ENCODE results near the gene ARAP3. TPM values are rescaled to one million over a fixed set of nuclear protein-coding genes. Genes with fewer than 3 reads are reported as not detected.

The ARAP3 gene
- polyA plus RNA-seq, 5 donors, result 35.3 to 50.1 (median 42.3) TPM

DNA sequence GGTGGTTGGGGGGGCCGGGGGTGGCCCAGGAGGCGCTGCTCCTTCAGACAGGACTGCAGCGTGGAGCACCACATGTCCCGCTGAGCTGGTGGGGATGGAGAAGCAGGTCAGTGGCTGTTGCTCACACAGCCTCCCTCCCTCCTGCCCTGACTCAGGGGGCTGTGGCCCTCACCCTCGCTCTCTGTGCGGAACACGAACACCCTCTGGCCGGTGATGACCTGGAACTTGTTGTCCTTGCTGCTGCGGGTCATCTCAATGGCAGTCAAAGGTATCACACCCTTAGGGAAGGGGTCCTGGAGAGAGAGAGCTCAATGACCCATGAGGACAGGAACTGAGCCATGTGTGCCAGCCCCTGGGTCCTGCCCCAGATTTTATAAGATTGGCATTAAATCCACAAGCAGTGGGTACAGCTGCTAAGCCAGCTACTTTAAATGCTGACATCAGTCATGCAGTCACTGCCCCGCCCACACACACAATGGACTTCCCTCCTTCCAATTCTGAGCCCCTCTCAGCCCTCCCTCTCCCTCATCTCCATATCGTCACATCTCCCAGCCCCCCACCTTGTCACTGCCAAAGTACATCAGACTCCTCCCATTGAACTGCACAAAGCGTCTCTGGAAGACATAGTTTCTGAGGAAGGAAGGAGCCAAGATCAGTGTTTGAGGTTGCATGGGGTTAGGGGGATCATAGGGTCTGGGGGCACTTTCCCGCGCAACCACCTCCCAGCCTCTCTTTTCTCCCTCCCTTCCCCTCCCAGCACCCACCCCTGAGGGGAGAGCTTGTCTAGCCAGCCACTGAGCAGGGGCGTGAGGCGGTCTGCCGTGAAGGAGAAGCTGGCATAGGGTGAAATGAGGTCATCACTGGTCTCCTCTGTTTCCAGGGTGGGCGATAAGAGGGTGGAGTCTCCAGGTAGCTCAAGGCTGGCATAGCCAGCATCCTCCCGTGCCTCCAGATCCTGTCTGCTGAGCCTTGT lies 8.9 kb downstream of the ARAP3 start:
- no peak for DNase-seq

GRCh38 chr5:141672071-141672840 lies 9.8 kb downstream of the ARAP3 start:
- no peak for DNase-seq

- DNase-seq, result no peak
Observed at GRCh38 chr5:141669520-141669919, 12.5 kb downstream of the ARAP3 start.

- DNase-seq, result no peak
Observed at GRCh38 chr5:141668601-141669265, 13.3 kb downstream of the ARAP3 start.

- no peak for DNase-seq
Observed at GRCh38 chr5:141665995-141666940, 15.8 kb downstream of the ARAP3 start.

DNA sequence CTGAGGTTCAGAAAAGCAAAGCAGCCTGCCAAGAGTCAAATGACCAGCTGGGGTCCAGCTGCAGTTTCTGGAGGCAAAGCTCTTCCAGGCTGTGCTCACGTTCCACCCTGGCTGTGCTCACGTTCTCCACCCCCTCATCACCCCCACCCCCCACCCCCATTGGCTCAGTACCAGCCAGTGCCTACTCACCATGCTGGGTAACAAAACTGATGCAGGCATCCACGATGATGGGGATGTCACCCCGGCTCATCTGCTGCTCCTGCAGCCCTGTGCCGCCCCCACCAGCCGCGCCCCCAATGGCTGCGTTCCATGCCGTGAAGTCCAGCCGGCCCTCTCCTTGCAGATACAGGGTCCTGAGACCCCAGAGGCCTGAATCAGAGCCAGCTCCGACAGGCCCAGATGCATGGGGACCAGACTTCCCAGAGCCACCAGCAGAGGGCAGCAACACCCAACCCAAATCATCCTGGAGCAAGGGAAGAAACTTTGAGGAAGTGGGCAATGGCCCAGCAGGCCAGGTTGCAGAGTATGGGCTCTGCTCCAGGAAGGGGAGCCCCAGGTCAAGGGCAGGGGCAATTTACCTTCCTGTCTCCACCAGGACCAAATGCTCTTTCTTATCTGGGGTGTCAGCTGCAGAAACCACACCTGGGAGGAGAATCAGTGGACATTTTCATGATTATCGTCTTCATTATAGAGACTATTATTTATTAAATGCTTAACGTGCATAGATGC lies 17.1 kb downstream of the ARAP3 start:
- peak; percentile 66 to 71 for DNase-seq

DNA sequence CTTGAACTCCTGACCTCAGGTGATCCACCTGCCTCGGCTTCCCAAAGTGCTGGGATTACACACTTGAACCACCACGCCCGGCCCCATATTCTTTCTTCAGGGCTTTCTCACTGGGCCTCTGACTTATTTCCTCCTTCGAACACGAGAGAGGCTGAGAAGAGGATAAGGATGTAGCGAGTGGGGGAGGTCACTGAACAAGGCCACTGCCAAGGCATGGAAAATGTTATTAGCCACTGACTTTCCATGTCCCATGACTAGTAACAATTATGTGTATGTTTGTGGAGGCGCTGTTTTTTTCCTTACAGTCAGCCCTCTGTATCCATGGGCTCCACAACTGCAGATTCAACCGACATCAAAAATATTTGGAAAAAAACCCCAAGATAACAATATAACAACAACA lies 18.5 kb downstream of the ARAP3 start:
- DNase-seq, result no peak

- no peak for DNase-seq
Observed at GRCh38 chr5:141662028-141662427, 20.0 kb downstream of the ARAP3 start.

DNA sequence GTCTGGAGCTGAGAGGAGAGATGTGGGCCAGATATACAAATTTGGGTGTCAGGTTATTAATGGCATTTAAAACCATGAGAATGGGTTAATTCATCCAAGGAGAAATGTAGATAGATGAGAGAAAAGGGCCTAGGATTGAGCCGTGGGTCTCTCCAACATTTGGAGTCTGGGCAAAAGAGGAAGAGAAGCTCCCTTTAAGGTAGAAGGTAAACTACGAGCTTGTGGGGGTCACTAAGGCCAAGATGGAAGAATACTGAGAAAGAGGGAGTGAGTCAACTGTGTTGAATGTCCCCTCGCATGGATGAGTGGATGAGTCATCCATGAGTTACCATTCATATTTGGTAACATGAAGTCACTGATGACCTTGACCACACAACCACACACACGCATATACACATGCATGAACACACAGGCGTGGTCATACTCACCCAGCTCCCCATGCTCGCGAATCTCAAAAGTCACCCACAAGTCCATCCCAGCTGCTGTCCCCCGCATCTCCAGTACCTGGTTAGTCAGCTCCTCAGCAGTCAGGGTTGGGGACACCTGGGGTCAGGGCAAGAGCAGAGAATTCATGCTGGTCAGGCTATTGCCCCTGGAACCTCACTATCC lies 24.0 kb downstream of the ARAP3 start:
- DNase-seq, result no peak

DNA sequence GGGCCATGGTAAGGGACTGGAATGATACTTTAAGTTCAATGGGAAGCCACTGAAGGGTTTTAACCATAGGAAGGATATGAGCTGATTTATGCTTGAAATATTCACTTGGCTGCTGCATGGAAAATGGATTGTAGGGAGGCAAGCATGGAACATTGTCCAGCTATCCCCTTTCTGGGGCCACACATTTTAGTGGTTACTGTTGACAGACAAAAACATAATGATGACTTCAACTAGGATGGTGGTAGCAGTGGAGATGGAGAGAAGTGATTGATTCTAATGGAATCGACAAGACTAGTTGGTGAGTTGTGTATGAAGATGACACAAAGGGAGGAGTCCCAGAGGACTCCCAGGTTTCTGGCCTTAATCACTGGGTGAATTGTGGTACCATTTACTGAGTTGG lies 24.6 kb downstream of the ARAP3 start:
- DNase-seq, result no peak

GRCh38 chr5:141656396-141656795 lies 25.6 kb downstream of the ARAP3 start:
- no peak for DNase-seq

DNA sequence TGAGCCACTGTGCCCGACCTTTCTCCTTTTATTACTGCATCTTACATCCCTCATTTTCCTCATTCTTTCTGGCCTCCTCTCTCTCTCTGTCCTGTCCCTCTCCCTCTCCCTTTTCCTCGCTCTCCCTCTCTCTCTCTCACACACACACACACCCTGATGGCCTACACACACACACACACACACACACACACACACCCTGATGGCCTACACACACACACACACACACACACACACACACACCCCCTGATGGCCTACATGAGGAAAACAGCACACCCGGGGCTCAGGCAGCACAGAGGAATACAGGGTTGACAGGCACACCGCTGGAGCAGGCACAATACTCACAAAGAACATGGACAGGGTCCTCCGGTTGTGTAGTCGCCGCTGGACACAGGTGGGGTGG lies 27.0 kb downstream of the ARAP3 start:
- no peak for DNase-seq

DNA sequence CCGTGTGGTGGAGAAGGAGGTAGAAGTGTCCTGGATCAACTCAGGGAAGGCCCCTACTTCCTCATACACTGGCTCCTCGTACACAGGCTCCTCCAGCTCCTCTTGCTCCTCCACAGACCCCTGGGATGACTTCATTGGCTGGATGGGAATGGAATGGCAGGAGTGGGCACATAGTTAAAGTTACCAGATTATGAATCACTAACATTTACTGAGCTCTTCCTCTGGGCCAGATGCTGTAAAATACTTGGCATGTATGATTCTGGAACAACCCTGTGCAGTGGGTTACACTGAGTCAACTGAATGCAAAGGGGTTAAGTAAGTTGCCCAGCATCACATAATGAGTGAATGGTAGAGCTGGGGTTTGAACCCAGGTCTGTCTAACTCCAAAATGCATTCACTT lies 27.7 kb downstream of the ARAP3 start:
- DNase-seq, result no peak

- DNase-seq, result no peak
Observed at GRCh38 chr5:141651728-141652105, 30.3 kb downstream of the ARAP3 start.

DNA sequence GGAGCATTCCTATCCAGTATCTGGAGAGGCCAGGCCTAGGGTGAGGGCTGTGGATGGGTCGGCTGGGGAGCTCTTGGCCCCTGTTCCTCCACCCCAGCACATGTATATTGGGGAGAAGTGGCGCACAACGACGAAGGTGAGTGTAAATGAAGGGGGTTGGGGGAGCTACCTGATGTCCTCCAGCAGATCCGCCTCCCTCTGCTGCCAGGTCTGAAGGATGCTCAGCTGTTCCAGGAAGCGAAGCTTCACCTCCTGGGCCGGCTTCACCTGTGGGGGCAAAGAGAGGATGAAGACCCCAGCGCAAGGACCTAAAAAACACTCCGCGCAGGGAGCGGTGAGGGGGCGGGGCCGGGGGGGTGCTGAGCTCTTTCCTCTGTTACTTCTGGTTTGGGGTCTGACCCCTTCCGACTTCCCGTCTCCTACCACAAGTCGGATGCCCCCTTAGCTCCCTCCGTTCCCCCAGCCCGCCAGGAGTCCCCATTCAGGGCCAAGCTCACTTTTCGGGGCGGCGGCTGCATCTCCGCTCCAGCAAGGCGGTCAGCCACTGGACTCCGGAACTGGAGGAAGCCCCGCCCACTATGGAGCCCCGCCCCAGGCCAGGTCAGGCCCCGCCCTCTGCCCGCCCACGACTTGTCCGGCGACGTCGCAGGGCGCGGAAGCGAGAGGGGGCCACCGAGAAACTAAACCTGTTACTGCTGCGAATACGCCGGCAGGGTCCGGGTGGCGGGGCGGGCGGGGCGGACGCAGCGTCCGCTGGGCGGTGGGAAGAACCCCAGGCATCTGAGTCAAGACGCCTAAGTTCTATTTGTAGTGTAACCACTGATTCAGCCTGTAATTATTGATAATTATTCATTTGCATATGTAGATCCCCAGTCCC lies 30.9 kb downstream of the ARAP3 start, which contains the start of gene FCHSD1:
Gene FCHSD1 (minus strand): TSS at position 568 of the 877 bp plus-strand sequence. CDS start 50 bp downstream, at position 518.
- DNase-seq, result peak; percentile 75 to 77

GRCh38 chr5:141649972-141650371 lies 32.1 kb downstream of the ARAP3 start:
- no peak for DNase-seq

GRCh38 chr5:141649056-141649688 lies 32.9 kb downstream of the ARAP3 start:
- no peak for DNase-seq

GRCh38 chr5:141647851-141648250 lies 34.2 kb downstream of the ARAP3 start:
- DNase-seq, result no peak
